RWPE2 (cell line): ENCODE measurements around the gene ACAD9.
A peak's percentile ranks its signal among the peaks of the same experiment; 100 is the strongest.

Experiments
- ATAC-seq: fragments of 200-7000 bp; cut with Tn5 transposase; 3 replicates; pipeline ENCODE4 v1.9.1; 2021; ENCODE audit warnings: low read depth
- DNase-seq: peaks from one replicate; pipeline ENCODE4 v3.0.0-alpha.2; 2020; ENCODE audit warnings: low spot score
- H3K27ac ChIP-seq: fragments of 450-650 bp; 2 replicates; pipeline ENCODE4 v1.5.1; 2017; ENCODE audit warnings: mild to moderate bottlenecking; ENCODE audit not compliant: poor library complexity, severe bottlenecking
- H3K27me3 ChIP-seq: fragments of 250-450 bp; sonication (Bioruptor Pico); 2 replicates; pipeline ENCODE4 v1.5.1; 2021; ENCODE audit warnings: mild to moderate bottlenecking, moderate library complexity; ENCODE audit not compliant: insufficient read depth, poor library complexity, severe bottlenecking
- H3K36me3 ChIP-seq: fragments of 250-450 bp; sonication (Bioruptor Pico); 2 replicates; pipeline ENCODE4 v1.5.1; 2020; ENCODE audit warnings: low read depth, mild to moderate bottlenecking, moderate library complexity
- H3K4me1 ChIP-seq: fragments of 250-450 bp; sonication (Bioruptor Pico); 2 replicates; pipeline ENCODE4 v1.5.1; 2021; ENCODE audit warnings: mild to moderate bottlenecking, moderate library complexity; ENCODE audit not compliant: insufficient read depth, poor library complexity, severe bottlenecking
- H3K4me3 ChIP-seq: fragments of 250-450 bp; sonication (Bioruptor Pico); 2 replicates; pipeline ENCODE4 v1.5.1; 2021; ENCODE audit warnings: mild to moderate bottlenecking, moderate library complexity; ENCODE audit not compliant: severe bottlenecking
- H3K9me3 ChIP-seq: fragments of 250-450 bp; sonication (Bioruptor Pico); 2 replicates; pipeline ENCODE4 v1.5.1; 2021; ENCODE audit warnings: mild to moderate bottlenecking, moderate library complexity; ENCODE audit not compliant: severe bottlenecking
- CTCF ChIP-seq: fragments of 450-650 bp; IDR thresholded peaks from one replicate; pipeline ENCODE4 v1.5.1; 2017; ENCODE audit warnings: mild to moderate bottlenecking, moderate library complexity; ENCODE audit not compliant: poor library complexity, severe bottlenecking

ACAD9 gene

GRCh38 chr3:128873244-128874022 lies 6.0 kb upstream of the ACAD9 start:
- Histone ChIP-seq H3K27ac (no peak overlapping the region), H3K9me3 (no peaks in the 10 kb centered on the region), H3K27me3 (no peaks in the 10 kb centered on the region), H3K36me3 (no peaks in the 10 kb centered on the region), H3K4me1 (peaks cover 4% of the 10 kb centered on the region), H3K4me3 (no peak overlapping the region)
- ATAC-seq (no peak), DNase-seq (no peak)
- TF ChIP-seq CTCF: no peak

DNA sequence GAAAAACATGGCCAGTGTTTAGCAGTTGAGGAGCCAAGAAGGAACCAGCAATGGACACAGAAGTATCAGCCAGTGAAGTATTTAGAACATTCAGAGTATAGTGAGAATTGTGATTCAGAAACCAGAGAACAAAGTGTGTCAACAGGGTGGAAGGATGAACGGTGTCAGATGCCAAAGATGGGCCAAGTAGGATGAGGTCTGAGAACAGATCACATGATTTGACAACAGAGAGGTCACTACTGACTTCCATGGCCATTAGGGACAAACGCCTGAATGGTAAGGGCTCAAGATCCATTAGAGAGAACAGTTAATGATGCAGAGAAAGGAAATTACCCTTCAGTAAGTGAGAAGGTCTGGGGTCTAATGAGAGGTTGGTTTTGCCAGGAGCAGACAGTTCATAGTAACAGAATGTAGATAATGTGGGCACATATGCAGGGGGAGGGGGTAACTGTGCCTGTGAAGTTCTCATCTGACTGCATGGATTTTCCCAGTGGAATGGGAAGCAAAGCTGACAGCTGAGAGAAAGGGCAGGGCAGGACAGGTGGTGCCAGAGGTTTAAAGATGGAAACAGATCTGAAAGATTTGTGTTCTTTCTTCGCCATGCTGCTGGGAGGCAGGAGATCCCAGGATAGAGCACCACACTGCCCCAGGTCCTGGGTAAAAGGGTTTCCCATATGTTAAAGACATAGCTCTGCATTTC lies 4.8 kb upstream of the ACAD9 start:
- DNase-seq (no peak), ATAC-seq (no peak)
- TF ChIP-seq CTCF: no peak
- H3K27ac ChIP-seq: no peak overlapping the region
- H3K4me3 ChIP-seq: no peak overlapping the region
- H3K36me3 ChIP-seq: no peaks in the 10 kb centered on the region
- H3K27me3 ChIP-seq: no peaks in the 10 kb centered on the region
- no peaks in the 10 kb centered on the region for H3K9me3 ChIP-seq
- peaks cover 4% of the 10 kb centered on the region for H3K4me1 ChIP-seq

- DNase-seq (no peak), ATAC-seq (no peak)
- no peaks in the 10 kb centered on the region for H3K9me3 ChIP-seq
- no peaks in the 10 kb centered on the region for H3K27me3 ChIP-seq
- H3K4me3 ChIP-seq: no peak overlapping the region
- H3K27ac ChIP-seq: no peak overlapping the region
- peaks cover 4% of the 10 kb centered on the region for H3K4me1 ChIP-seq
- 0 out of 2 replicates have a peak, but pooled peaks cover under 1% of the 10 kb centered on the region for H3K36me3 ChIP-seq
- TF ChIP-seq CTCF: peak; percentile 24
These were observed 3.8 kb upstream of the ACAD9 start for GRCh38 chr3:128875556-128876120.

DNA sequence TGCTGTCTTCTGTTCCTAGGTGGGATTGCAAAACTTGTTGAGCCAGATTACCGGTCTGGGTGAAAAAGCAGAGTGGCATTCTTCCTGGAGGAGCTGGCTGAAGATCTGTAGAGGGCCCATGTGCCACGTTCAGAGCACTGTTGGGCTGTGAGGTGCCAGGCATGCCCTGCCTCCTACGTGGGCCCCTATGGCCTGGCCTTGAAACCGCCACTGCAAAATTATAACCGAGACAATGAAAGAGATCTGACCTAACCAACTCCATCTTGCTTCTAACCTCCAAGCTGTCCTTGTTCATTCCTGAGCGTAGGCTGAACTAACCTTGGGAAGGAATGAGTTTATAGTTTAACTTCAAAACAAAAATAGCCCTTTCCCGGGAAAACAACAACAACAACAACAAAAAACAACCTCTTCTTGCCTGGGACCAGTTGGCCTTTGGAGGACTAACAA lies 1.4 kb upstream of the ACAD9 start:
- peaks cover 4% of the 10 kb centered on the region for H3K4me1 ChIP-seq
- H3K9me3 ChIP-seq: no peaks in the 10 kb centered on the region
- ATAC-seq (no peak), DNase-seq (no peak)
- H3K36me3 ChIP-seq: peaks cover 19% of the 10 kb centered on the region
- no peaks in the 10 kb centered on the region for H3K27me3 ChIP-seq
- peak overlapping the region; percentile 60 for H3K27ac ChIP-seq
- TF ChIP-seq CTCF: no peak
- peak overlapping the region; percentile 94 for H3K4me3 ChIP-seq
